Activated gamma-delta T cell treated with anti-CD3 and anti-CD28 coated beads, Interleukin-2, amount 50 U/mL, for 16 hours (primary cell): ENCODE results near the gene QTRT2.

ENCODE experiments used
- DNase-seq: peaks from one replicate; pipeline ENCODE4 v3.0.0-alpha.2; 2020; ENCODE audit warnings: low read depth

QTRT2 gene

GRCh38 chr3:114079761-114080160 lies 23.2 kb downstream of the QTRT2 start:
- no peak for DNase-seq

DNA sequence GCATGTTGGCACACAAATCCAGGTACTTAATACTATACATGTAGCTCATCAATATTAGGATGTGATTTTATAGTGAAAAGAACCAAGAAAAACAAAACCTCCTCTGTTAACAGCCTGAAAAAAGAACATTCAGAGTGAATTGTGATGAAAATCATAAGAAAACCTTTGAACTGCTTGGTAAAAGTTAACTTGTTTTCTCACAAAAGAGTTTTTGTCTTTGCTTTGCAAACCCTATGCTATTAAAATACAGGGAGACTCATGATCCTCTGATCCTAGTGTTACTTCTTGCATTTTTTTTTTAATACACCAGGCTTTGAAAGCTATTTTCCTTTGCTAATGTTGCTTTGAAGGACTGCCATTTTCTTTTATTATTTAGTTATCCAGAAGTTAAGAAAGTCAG lies 23.7 kb downstream of the QTRT2 start:
- DNase-seq, result no peak

DNA sequence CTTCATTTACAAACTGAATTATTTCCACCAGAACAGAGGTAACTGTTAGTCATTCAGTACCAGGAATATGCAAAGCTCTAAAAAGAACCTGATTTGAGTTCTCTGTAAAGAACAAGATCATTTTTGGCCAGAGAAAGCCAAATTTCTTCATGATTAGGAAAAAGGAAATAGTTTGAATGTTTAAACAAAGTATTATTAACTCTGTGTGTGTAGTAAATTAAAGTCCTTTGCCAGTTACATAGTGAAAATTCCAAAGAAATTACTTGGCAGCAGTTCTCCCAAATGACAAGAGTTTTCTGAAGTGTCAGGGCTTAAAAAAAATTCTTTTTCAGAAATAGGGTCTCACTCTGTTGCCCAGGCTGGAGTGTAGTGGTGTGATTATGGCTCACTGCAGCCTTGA lies 24.5 kb downstream of the QTRT2 start:
- no peak for DNase-seq

GRCh38 chr3:114083112-114083511 lies 26.6 kb downstream of the QTRT2 start:
- no peak for DNase-seq

GRCh38 chr3:114086356-114086755 lies 29.8 kb downstream of the QTRT2 start:
- no peak for DNase-seq

- DNase-seq, result no peak
Observed at GRCh38 chr3:114089675-114090074, 33.1 kb downstream of the QTRT2 start.

DNA sequence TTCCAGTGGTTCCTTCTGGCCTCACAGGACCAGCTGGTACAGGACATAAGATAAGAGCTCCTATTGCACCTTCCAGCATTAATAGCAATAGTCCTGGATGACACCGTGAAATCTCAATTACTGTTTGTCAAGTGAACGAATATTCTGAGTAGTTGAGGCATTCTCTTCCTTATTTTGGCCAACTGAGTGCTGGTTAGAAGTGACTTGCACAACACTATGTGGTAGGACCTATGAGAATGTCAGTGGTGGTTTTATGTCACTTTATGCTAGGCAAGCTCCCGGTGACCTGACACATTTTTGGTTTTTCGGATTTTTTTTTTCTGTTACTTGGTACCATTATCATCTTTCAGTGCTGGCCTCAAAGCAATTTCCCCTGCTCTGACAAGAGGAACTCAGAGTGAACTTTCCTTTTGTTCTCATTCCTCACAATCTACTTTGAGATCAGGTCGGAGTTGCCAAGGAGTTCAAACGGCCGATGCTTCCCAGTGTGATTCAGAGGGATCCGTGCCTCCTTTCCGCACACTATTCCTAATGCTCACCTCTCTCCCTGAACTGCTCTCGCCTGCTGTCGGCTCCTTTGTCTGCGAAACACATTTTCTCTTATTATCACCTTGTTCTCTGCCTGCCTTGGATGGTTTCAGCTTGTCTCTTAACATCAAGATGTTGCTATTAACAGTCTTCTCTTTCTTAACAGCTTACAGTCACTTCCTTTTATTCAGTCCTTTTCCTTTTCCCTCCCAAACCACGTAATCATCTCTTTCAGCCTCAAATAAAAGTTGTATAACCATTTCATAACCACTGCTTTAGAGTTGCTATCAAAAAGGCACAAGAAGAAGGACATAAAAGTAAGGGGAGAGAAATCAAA lies 35.8 kb downstream of the QTRT2 start:
- DNase-seq, result no peak

GRCh38 chr3:114093016-114093380 lies 36.5 kb downstream of the QTRT2 start:
- DNase-seq, result no peak

DNA sequence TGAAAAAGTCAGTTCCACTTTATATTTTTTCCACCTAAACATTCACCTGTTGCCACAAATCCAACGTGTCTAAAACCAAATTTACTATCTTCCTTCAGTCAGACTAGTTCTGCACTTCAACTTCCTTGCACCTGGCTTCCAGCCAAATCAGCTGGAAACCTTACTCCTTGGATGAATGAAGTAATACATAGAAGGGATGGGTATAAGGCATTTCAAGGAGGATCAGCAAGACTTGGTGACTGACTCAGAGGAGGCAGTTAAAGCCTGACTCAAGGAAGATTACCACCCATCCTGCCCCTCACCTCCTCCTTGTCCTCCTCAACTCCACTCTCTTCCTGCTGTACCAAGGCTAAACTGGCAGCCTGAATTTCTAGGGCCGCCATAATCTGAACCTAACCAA lies 37.1 kb downstream of the QTRT2 start:
- no peak for DNase-seq

GRCh38 chr3:114095796-114096195 lies 39.3 kb downstream of the QTRT2 start:
- no peak for DNase-seq

GRCh38 chr3:114101101-114101500 lies 44.6 kb downstream of the QTRT2 start:
- DNase-seq, result no peak

GRCh38 chr3:114103181-114103580 lies 46.6 kb downstream of the QTRT2 start:
- DNase-seq, result no peak

DNA sequence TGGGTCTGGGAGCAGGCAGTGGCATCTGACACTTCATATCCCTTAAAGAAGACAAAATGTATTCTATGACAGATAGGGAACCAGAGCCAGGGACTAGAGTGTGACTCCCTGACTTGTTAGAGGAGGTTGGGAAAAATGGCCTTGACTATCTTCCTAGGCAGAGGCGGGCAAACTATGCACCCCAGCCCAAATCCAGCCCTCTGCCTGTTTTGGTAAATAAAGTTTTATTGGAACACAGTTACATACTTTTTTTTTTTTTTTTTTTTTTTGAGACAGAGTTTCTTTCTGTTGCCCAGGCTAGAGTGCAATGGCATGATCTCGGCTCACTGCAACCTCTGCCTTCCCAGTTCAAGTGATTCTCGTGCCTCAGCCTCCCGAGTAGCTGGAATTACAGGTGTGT lies 47.3 kb downstream of the QTRT2 start:
- DNase-seq, result no peak

- DNase-seq, result no peak
Observed at GRCh38 chr3:114104414-114104813, 47.9 kb downstream of the QTRT2 start.

DNA sequence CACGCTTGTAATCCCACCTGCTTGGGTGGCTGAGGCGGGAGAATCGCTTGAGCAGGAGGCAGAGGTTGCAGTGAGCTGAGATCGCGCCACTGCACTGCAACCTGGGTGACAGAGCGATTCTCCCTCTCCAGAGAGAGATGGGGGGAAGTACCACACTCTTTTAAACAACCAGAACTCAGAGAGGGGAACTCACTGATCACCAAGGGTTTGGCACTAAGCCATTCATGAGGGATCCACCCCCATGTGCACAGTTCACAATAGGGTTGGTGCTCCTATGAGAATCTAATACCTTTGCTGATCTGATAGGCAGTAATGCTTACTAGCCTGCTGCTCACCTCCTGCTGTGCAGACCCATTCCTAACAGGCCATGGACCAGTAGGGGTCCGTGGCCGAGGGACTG lies 51.6 kb downstream of the QTRT2 start:
- no peak for DNase-seq

DNA sequence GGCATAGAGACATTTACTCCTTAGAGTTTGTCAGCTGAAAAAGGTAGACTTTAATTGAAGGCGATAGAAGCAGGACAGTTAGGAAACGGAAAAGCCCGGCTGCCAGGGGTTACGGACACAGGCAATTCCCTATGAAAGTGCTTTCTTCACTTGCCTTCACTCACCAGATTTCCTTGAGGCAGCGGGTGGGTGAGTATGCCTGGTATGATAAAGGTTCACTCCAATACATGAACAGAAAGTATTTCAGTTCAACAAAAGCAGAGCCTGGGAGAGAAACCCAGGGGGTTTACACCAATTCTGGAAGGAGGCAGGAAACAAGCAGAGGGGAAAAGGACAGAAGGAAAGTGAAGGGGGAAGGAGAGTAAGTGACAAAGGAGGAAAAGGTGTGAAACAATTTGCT lies 53.9 kb downstream of the QTRT2 start:
- DNase-seq, result no peak

DNA sequence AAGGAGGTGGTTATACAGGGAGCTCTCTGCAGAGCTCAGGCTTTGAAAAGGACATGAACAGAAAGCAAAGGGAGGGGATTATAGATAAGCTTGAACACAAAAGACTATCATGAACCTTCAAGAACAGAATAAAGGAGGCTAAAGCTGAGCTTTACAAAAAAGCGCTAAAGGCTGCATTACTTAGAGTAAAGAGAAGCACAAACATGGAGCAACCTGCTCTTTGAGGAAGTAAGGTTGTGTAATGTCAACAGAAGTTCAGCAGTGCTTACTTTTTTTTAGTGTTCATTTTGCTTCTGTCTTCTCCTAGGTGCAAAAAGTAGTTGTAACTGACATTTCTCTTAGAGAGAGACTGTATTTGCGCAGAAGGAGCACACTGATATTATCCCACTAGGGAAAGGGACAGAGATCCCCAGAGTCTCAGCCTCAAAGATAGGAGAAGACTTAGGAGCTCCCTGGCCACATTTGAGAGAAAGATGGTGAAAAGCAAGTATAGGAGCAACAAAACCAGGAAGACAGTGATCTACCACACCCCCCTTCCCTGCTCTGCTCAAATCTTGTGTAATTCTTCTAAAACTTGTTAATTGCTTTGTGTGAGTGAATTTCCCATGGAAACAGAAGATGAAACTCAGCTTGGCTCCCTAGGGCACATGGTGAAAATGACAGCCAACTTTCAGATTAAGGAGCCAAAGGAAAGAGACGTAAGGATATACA lies 54.7 kb downstream of the QTRT2 start:
- no peak for DNase-seq

DNA sequence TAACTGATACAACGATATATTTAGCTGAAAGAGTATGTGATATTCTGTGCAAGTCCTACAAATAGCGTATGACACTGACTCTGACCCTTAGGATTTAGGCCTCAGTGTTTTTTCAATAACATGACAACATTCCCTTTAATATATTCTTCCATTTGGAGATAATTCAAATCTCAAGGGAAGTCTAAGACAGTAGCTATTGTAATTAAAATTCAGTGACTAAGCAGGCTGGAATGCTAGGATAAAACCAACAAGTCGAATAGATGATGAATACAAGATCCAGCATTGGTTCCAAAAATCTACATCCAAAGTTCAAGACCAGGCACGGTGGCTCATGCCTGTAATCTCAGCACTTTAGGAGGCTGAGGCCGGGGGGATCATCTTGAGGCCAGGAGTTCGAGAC lies 56.2 kb downstream of the QTRT2 start:
- DNase-seq, result no peak

GRCh38 chr3:114114719-114115118 lies 58.2 kb downstream of the QTRT2 start:
- no peak for DNase-seq

DNA sequence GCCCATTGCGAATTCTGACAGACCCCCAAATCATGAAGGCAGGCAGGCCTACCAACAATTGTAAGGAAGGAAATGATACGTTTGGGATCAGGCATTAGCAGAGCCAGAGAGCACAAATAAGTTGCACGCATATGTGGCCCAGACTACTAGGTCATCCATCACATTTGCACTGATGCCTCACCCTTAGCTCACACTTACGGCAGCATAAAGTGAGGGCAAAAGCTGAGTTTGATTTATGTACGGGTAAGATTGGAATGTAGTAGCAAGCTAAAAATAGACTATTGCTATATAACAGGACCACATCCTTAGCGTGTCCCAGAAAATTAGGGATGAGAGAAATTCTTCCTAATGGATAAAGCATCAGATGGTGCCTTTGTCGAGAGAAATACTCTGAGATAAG lies 58.6 kb downstream of the QTRT2 start:
- DNase-seq, result no peak

GRCh38 chr3:114119776-114120175 lies 63.2 kb downstream of the QTRT2 start:
- no peak for DNase-seq

DNA sequence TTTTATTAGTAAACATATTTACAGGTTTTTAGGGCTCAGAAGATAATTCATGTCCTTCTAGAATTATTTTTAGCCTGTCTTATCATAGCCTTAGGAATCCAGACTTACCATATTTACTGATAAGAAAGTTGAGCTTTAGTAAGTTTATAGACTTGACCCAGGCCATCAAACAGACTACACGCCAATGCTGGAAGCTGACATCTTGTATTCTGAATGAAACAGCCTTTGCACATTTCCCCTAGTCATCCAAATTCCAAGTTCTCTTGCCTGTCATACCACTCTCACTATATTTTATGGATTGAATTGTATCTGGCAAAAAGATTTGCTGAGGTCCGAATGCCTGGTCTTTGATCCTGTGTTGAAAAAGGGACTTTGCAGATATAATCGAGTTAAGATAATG lies 63.7 kb downstream of the QTRT2 start:
- no peak for DNase-seq

- no peak for DNase-seq
Observed at GRCh38 chr3:114122027-114122709, 65.6 kb downstream of the QTRT2 start.
